GM19395 (cell line): Measurements from ENCODE around the gene FSIP1.

ENCODE experiments used
- ATAC-seq: cut with Tn5 transposase; IDR thresholded peaks from one replicate; pipeline ENCODE4 v1.9.1; 2021; ENCODE audit warnings: mild to moderate bottlenecking, moderate library complexity; ENCODE audit not compliant: unreplicated experiment

The FSIP1 gene

GRCh38 chr15:39624806-39625205, 157.8 kb downstream of the FSIP1 start:
- ATAC-seq = no peak

- ATAC-seq = peak; percentile 95
Measured at GRCh38 chr15:39623529-39623931, 159.1 kb downstream of the FSIP1 start.

GRCh38 chr15:39622660-39623516, 159.8 kb downstream of the FSIP1 start:
- peak; percentile 34 for ATAC-seq

- ATAC-seq = no peak
Measured at GRCh38 chr15:39621976-39622375, 160.7 kb downstream of the FSIP1 start.

- no peak for ATAC-seq
Measured at GRCh38 chr15:39621210-39621609, 161.4 kb downstream of the FSIP1 start.

GRCh38 chr15:39618063-39618823, 164.4 kb downstream of the FSIP1 start:
- ATAC-seq = no peak

GRCh38 chr15:39616731-39617455, 165.7 kb downstream of the FSIP1 start:
- no peak for ATAC-seq

- no peak for ATAC-seq
Measured at GRCh38 chr15:39613861-39614260, 168.8 kb downstream of the FSIP1 start.

- ATAC-seq = no peak
Measured at GRCh38 chr15:39613271-39613670, 169.4 kb downstream of the FSIP1 start.

GRCh38 chr15:39610665-39611064, 172.0 kb downstream of the FSIP1 start:
- no peak for ATAC-seq

GRCh38 chr15:39609166-39609916, 173.3 kb downstream of the FSIP1 start:
- ATAC-seq = no peak

- no peak for ATAC-seq
Measured at GRCh38 chr15:39608185-39609139, 174.2 kb downstream of the FSIP1 start.

- ATAC-seq = no peak
Measured at GRCh38 chr15:39605146-39605545, 177.5 kb downstream of the FSIP1 start.

- ATAC-seq = no peak
Measured at GRCh38 chr15:39602143-39602542, 180.5 kb downstream of the FSIP1 start.

- no peak for ATAC-seq
Measured at GRCh38 chr15:39599871-39600270, 182.8 kb downstream of the FSIP1 start.

- no peak for ATAC-seq
Measured at GRCh38 chr15:39598958-39599845, 183.4 kb downstream of the FSIP1 start.

- no peak for ATAC-seq
Measured at GRCh38 chr15:39598186-39598850, 184.3 kb downstream of the FSIP1 start.

- no peak for ATAC-seq
Measured at GRCh38 chr15:39597751-39598185, 184.9 kb downstream of the FSIP1 start.
